WERI-Rb-1 (cell line): Measurements from ENCODE around the gene UBE2D1.

Experiments used
- DNase-seq: peaks from one replicate; pipeline ENCODE4 v3.0.0-alpha.2; 2020
- H3K27ac ChIP-seq: fragments of 250-450 bp; sonication (Bioruptor Pico); 2 replicates; pipeline ENCODE4 v1.5.1; 2020; ENCODE audit warnings: mild to moderate bottlenecking, moderate library complexity
- H3K27me3 ChIP-seq: fragments of 250-450 bp; sonication (Bioruptor Pico); 2 replicates; pipeline ENCODE4 v1.5.1; 2021; ENCODE audit warnings: mild to moderate bottlenecking, low read depth, moderate library complexity; ENCODE audit not compliant: insufficient read depth, severe bottlenecking
- H3K36me3 ChIP-seq: fragments of 250-450 bp; sonication (Bioruptor Pico); 2 replicates; pipeline ENCODE4 v1.5.1; 2020; ENCODE audit warnings: mild to moderate bottlenecking, moderate library complexity
- H3K4me3 ChIP-seq: 2 replicates; pipeline ENCODE4 v1.5.1; 2011; ENCODE audit warnings: low read depth, mild to moderate bottlenecking, control low read depth, low read length
- H3K9me3 ChIP-seq: fragments of 250-450 bp; sonication (Bioruptor Pico); 2 replicates; pipeline ENCODE4 v1.5.1; 2021; ENCODE audit warnings: mild to moderate bottlenecking, moderate library complexity; ENCODE audit not compliant: severe bottlenecking
- CTCF ChIP-seq: IDR thresholded peaks from 2 replicates; pipeline ENCODE4 v1.5.1; 2011; ENCODE audit warnings: low read depth, mild to moderate bottlenecking, control low read depth, inconsistent platforms, low read length

UBE2D1 gene

GRCh38 chr10:58334817-58335305 is at the start of gene UBE2D1:
TSS of gene UBE2D1 (plus strand) at chr10:58335006. CDS start at chr10:58335202, 196 bp downstream.
- peak within 1 kb of the TSS; percentile 81 for H3K27ac ChIP-seq
- peak; percentile 37 for TF ChIP-seq CTCF
- no peaks in the 10 kb centered on the region for H3K9me3 ChIP-seq
- H3K27me3 ChIP-seq = no peaks in the 10 kb centered on the region
- DNase-seq = peak; percentile 92
- peak within 1 kb of the TSS; percentile 85 for H3K4me3 ChIP-seq
- H3K36me3 ChIP-seq = no peaks in the 10 kb centered on the region

- no peak overlapping the region for H3K27ac ChIP-seq
- no peak for DNase-seq
- H3K4me3 ChIP-seq = no peak overlapping the region
- H3K36me3 ChIP-seq = no peaks in the 10 kb centered on the region
- H3K27me3 ChIP-seq = no peaks in the 10 kb centered on the region
- H3K9me3 ChIP-seq = no peaks in the 10 kb centered on the region
- TF ChIP-seq CTCF = peak; percentile 40
These were observed 43.1 kb upstream of the UBE2D1 start for GRCh38 chr10:58291538-58292174.

GRCh38 chr10:58293989-58294388 is 40.8 kb upstream of the UBE2D1 start:
- Histone ChIP-seq H3K36me3 (no peaks in the 10 kb centered on the region), H3K27ac (no peak overlapping the region), H3K9me3 (no peaks in the 10 kb centered on the region), H3K27me3 (no peaks in the 10 kb centered on the region), H3K4me3 (no peak overlapping the region)
- TF ChIP-seq CTCF = no peak
- DNase-seq = no peak

- Histone ChIP-seq H3K9me3 (no peaks in the 10 kb centered on the region), H3K27me3 (no peaks in the 10 kb centered on the region), H3K36me3 (no peaks in the 10 kb centered on the region), H3K27ac (no peak overlapping the region), H3K4me3 (no peak overlapping the region)
- DNase-seq = peak; percentile 66
- peak; percentile 71 for TF ChIP-seq CTCF
These were observed 35.2 kb upstream of the UBE2D1 start for GRCh38 chr10:58299580-58299979.

- Histone ChIP-seq H3K27ac (no peak overlapping the region), H3K9me3 (no peaks in the 10 kb centered on the region), H3K4me3 (no peak overlapping the region), H3K36me3 (no peaks in the 10 kb centered on the region), H3K27me3 (no peaks in the 10 kb centered on the region)
- no peak for TF ChIP-seq CTCF
- DNase-seq = no peak
These were observed 34.1 kb upstream of the UBE2D1 start for GRCh38 chr10:58300676-58301075.

- no peaks in the 10 kb centered on the region for H3K27me3 ChIP-seq
- no peak for DNase-seq
- no peak overlapping the region for H3K4me3 ChIP-seq
- H3K9me3 ChIP-seq = no peaks in the 10 kb centered on the region
- H3K27ac ChIP-seq = no peak overlapping the region
- TF ChIP-seq CTCF = no peak
- no peaks in the 10 kb centered on the region for H3K36me3 ChIP-seq
These were observed 32.6 kb upstream of the UBE2D1 start for GRCh38 chr10:58302254-58302653.
